PC-9 (cell line): Measurements from ENCODE around the gene IQCN.

Experiments
- CTCF ChIP-seq: fragments of 200-600 bp; sonication (generic); conservative IDR thresholded peaks from 2 replicates; pipeline ENCODE4 v1.6.1; 2017; ENCODE audit warnings: mixed run types, antibody characterized with exemption, mild to moderate bottlenecking, moderate library complexity
- EZH2 ChIP-seq: fragments of 200-600 bp; sonication (generic); IDR thresholded peaks from 2 replicates; pipeline ENCODE4 v1.8.0; 2017; ENCODE audit warnings: antibody characterized with exemption, low read depth

- TF ChIP-seq CTCF (no peak), EZH2 (no peak)
Observed at GRCh38 chr19:18306888-18307260, 32.6 kb upstream of the IQCN start.
